HG03280 (cell line): ENCODE data around the gene RNASE12.
"Not testable (repeated sequence)": the region's sequence is repeated elsewhere in the genome, so short reads cannot be mapped to it uniquely, and the experiment has no call there.

Experiments
- ATAC-seq: cut with Tn5 transposase; IDR thresholded peaks from one replicate; pipeline ENCODE4 v1.9.1; 2021; ENCODE audit warnings: mild to moderate bottlenecking, moderate library complexity; ENCODE audit not compliant: unreplicated experiment

RNASE12 gene, protein sequence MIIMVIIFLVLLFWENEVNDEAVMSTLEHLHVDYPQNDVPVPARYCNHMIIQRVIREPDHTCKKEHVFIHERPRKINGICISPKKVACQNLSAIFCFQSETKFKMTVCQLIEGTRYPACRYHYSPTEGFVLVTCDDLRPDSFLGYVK

DNA sequence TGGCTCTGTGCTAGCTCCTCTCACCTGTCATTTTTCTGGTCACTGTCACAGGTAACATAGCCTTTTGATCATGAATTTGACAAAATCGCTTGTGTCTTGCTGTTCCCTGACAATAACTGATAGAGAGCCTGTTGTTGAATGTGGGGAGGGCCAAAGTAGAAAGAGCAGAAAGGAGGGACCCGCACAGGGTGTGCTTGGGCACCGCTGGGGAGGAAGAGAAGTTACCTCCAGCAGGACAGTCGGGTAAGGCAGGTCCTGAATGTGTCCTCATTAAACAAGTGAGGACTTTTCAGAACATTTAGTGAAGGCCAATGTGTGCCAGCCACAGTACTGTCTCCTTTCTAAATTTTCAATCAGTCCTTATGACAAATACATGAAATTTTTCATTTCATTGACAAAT lies at the start of gene RNASE12:
Gene RNASE12, minus strand, starts transcription at position 142 of the 400 bp plus-strand sequence. CDS start 653 bp downstream, outside the sequence.
- no peak for ATAC-seq

- peak; percentile 59 for ATAC-seq
These were observed 41.9 kb upstream of the RNASE12 start for GRCh38 chr14:20632831-20633691.

- ATAC-seq, result peak; percentile 21
These were observed 41.3 kb upstream of the RNASE12 start for GRCh38 chr14:20632448-20632830.

GRCh38 chr14:20631880-20632389 lies 40.8 kb upstream of the RNASE12 start:
- no peak for ATAC-seq

GRCh38 chr14:20631023-20631879 lies 40.1 kb upstream of the RNASE12 start:
- ATAC-seq, result no peak

GRCh38 chr14:20630340-20631022 lies 39.3 kb upstream of the RNASE12 start:
- ATAC-seq, result no peak

DNA sequence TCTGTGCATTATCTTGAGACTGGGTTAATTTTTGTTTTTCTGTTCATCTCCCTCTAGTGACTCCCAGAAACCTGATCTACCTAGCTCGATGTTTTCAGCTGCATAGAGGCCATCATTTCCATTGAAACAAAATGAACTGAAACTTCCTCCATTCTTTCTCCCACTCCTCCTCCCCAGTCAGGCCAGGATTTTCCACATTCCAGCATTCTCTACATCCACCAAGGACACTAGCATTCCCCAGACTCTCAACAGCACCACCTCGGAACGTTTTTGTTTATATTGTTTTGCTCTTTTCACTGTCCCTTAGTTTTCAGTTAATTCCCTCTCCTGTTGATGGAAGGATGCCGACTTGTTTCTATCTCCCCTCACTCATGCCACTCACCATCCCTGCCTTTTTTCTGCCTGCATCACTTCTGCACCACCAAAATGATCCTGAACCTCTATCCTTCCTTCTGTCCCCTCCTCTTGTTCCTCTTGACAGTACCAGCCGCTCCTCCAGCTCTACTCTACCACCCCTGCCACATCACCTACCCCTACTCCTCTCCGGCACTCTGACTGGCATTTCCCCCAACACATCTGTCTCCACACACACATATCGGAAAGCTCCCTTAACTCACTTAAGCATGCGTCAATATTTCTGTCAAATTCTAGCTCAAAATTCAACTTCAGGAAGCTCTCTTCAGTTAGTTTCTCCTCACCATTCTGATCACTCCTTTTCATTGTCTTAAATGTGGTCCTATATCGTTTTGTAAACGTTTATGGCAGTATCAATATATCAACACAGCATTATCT lies 37.1 kb upstream of the RNASE12 start:
- no peak for ATAC-seq

DNA sequence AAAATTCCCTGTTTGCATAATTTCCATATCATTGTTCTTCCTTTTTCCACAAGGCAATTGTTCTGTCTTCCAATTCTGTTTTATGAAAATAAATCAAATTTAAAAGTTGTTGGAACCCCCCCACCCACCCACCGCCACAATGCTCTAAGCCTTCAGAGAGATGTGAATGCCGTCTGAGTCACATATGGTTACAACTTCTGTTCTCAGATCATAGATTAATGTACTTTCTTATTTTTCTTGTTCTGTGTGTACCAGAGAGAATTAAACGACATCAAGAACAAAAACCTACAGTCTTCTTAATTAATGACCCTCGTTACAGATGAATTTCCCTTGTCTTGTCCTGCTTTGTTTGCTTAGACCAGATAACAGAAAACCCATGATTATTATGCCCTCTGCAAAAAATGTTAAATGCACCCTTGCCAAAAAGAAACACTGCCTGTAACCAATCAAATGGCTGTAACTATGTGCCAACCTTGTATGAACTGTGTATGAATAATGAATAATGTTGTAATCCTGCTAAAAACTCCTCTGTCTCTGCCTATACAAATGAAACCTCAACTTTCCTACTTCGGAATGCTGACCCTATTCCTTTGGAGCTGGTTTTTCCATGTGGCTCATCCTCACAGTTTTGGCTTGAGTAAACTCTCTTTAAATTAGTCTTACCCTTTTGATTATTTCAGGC lies 36.3 kb upstream of the RNASE12 start:
- no peak for ATAC-seq

GRCh38 chr14:20626274-20626673 lies 35.1 kb upstream of the RNASE12 start:
- no peak for ATAC-seq

GRCh38 chr14:20624495-20625070 lies 33.4 kb upstream of the RNASE12 start:
- ATAC-seq, result no peak

DNA sequence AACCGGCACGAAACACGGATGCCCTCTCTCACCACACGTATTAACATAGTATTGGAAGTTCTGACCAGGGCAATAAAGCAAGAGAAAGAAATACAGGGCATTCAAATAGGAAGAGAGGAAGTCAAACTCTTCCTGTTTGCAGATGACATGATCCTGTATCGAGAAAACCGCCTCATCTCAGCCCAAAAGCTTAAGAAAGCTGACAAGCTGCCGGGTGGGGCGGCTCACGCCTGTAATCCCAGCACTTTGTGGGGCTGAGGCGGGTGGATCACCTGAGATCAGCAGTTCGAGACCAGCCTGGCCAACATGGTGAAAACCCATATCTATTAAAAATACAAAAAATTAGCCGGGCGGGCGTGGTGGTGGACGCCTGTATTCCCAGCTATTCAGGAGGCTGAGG lies 32.6 kb upstream of the RNASE12 start:
- ATAC-seq, result no peak

- ATAC-seq, result no peak
These were observed 31.7 kb upstream of the RNASE12 start for GRCh38 chr14:20622816-20623291.

GRCh38 chr14:20620798-20621478 lies 29.8 kb upstream of the RNASE12 start:
- ATAC-seq, result no peak

DNA sequence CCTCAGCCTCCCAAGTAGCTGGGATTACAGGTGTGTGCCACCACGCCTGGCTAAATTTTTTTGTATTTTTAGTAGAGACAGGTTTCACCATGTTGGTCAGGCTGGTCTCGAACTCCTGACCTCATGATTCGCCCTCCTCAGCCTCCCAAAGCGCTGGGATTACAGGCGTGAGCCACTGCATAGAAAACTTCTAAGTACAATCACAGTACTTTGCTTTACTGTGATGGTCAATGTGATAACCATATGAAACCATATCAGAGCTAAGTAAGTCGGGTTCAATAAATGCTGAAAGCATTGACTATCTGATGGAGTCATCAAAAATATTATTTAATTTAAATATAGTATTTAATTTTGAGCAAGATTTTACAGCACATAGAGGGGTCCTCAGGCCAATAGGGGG lies 28.5 kb upstream of the RNASE12 start:
- not testable (repeated sequence) for ATAC-seq

- ATAC-seq, result no peak
These were observed 27.1 kb upstream of the RNASE12 start for GRCh38 chr14:20618271-20618749.

GRCh38 chr14:20617138-20618003 lies 26.2 kb upstream of the RNASE12 start:
- ATAC-seq, result no peak

DNA sequence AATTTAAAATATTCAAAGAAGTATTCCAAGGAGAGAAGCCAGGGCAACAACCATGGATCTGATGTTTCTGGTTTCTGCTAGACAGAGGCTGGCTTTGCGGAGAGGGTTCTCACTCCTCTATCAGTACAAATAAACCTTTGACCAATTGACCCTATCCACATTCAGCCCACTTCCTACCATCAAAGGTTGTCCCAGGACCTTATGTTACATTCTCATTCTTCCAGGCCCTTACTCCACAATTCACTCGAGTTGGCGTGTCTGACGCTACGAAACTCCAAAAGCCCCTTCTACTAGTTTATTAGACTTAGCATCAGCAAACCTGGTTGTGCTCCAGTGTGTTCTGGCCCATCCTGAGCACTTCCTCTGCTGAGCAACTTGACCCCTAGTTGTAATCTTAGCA lies 24.8 kb upstream of the RNASE12 start:
- no peak for ATAC-seq
